Pancreas (tissue), 10 donors: ENCODE results near the gene ADAMTS14. TPM values are rescaled to one million over a fixed set of nuclear protein-coding genes. Genes with fewer than 3 reads are reported as not detected.

Experiments used
- ATAC-seq, 4 donors: fragments of 200-7000 bp; cut with Tn5 transposase; one replicate each; pipeline versions ENCODE4 v1.8.0 to v1.9.1; 2020; ENCODE audit warnings: mild to moderate bottlenecking in 4 of 4, moderate library complexity in 4 of 4
- DNase-seq, 6 donors: peaks; one replicate each; pipeline ENCODE4 v3.0.0-alpha.2; 2020
- FAIRE-seq: peaks from 2 replicates; lab custom pipeline; 2012; peaks lifted over from hg19 to GRCh38; lab: Jason Lieb, UNC
- H3K27ac ChIP-seq, 4 donors: fragments of 200-600 bp; sonication (generic); 1 replicate in 3 of 4; 2 replicates in 1 of 4; pipeline versions ENCODE4 v1.5.0 to v1.8.0; 2020
- H3K27me3 ChIP-seq, 4 donors: fragments of 200-600 bp; one replicate each; pipeline ENCODE4 v1.8.0; 2021
- H3K36me3 ChIP-seq, 3 donors: fragments of 200-600 bp; sonication (generic) in 1 of 3; one replicate each; pipeline versions ENCODE4 v1.5.0 to v1.8.0; 2020 to 2021
- H3K4me1 ChIP-seq, 3 donors: fragments of 200-600 bp; one replicate each; pipeline ENCODE4 v1.8.0; 2021
- H3K4me3 ChIP-seq, 4 donors: fragments of 200-600 bp; sonication (generic) in 2 of 4; one replicate each; pipeline versions ENCODE4 v1.5.0 to v1.8.0; 2020 to 2021
- H3K9me3 ChIP-seq, 4 donors: fragments of 200-600 bp; one replicate each; pipeline ENCODE4 v1.8.0; 2021
- WGBS, 2 donors: extraction: QIAGEN DNeasy Blood & Tissue Kit; methylation state at CpG; one replicate each; pipeline ENCODE4 v1.1.7; 2013; 5-methylcytosine and 5-hydroxymethylcytosine counted together
- intact Hi-C, 3 donors: fragments of 100-400 bp; cut with DNase I; formaldehyde crosslinking; loops; one replicate each; pipeline versions ENCODE4 v1.11.1 to v1.14.2; 2022
- polyA plus RNA-seq, 2 donors: library from polyadenylated mRNA; stranded (reverse); fragments of 200-250 nt; gene quantifications; one replicate each; pipeline ENCODE4 v1.2.3, GENCODE V29; 2013
- total RNA-seq, 6 donors: library from RNA; stranded (reverse); fragmentation: NEBNext Ultra II Directional in 4 of 6; extraction: Animal tissue kit (Norgen Biotek cat#: 25700) in 4 of 6; gene quantifications; one replicate each; pipeline versions ENCODE4 v1.2.1 to v1.2.4, GENCODE V29; 2021 to 2023
- TF ChIP-seq, protein P1 (sequence below), 4 donors: fragments of 200-600 bp; sonication (generic) in 3 of 4; IDR thresholded peaks; one replicate each; pipeline versions ENCODE4 v1.5.0 to v1.8.0; 2021; ENCODE audit warnings: antibody characterized with exemption in 4 of 4
- donor health status: healthy with polysubstance abuse.
- donor health status: DM: no; HTN: no; CAD: no; lungs with moderate emphysema.
- donor health status: DM: no; HTN: no; CAD: no.
- donor health status: control.
- donor health status: control.
- donor health status: Bipolar disorder and iron deficiency.
- donor health status: DM: yes; HTN: yes; CAD: no.
- donor health status: DM: no; HTN: no; CAD: no.
- donor health status: DM: no; HTN: no; CAD: no.
- donor health status: DM: yes; HTN: yes; CAD: no.

Gene ADAMTS14
- total and polyA plus RNA-seq, 8 donors, result 0.06 to 2.2 (median 0.23) TPM; not detected in 2

DNA sequence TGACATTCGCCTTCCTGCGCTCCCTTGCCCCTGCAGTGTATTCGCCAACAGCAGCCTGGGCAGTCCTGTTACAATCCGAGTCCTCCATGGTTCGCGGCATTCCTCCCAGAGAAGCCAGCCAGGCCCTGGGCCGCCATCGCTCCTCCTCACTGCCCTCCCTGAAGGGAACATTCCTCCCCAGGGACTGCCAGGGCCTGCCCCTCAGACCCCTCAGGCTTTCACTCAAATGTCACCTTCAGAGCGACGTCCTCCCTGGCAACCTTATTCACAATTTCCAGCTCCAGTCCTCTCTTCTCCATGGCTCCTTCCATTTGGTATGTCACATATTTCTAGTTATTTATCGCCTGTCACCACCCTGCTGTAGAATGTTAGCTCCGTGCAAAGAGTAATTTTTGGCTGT, 17.4 kb downstream of the ADAMTS14 start:
- no peaks in the 10 kb centered on the region for H3K4me1 ChIP-seq
- no peak overlapping the region for H3K27ac ChIP-seq
- H3K4me3 ChIP-seq, result no peak overlapping the region
- H3K36me3 ChIP-seq, result no peaks in the 10 kb centered on the region
- 93% methylated on average over 12 of the region's 12 CpGs; no CpG with 5 or more reads in 1 of the 2 donors for WGBS, 2 donors
- intact Hi-C loops, result no loop called here
- no peak for FAIRE-seq
- H3K9me3 ChIP-seq, result no peaks in the 10 kb centered on the region
- TF ChIP-seq, protein P1, sequence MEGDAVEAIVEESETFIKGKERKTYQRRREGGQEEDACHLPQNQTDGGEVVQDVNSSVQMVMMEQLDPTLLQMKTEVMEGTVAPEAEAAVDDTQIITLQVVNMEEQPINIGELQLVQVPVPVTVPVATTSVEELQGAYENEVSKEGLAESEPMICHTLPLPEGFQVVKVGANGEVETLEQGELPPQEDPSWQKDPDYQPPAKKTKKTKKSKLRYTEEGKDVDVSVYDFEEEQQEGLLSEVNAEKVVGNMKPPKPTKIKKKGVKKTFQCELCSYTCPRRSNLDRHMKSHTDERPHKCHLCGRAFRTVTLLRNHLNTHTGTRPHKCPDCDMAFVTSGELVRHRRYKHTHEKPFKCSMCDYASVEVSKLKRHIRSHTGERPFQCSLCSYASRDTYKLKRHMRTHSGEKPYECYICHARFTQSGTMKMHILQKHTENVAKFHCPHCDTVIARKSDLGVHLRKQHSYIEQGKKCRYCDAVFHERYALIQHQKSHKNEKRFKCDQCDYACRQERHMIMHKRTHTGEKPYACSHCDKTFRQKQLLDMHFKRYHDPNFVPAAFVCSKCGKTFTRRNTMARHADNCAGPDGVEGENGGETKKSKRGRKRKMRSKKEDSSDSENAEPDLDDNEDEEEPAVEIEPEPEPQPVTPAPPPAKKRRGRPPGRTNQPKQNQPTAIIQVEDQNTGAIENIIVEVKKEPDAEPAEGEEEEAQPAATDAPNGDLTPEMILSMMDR (IDR thresholded peaks at IDR 0.05), result no peak
- H3K27me3 ChIP-seq, result no peaks in the 10 kb centered on the region
- DNase-seq, result no peak
- no peak for ATAC-seq

DNA sequence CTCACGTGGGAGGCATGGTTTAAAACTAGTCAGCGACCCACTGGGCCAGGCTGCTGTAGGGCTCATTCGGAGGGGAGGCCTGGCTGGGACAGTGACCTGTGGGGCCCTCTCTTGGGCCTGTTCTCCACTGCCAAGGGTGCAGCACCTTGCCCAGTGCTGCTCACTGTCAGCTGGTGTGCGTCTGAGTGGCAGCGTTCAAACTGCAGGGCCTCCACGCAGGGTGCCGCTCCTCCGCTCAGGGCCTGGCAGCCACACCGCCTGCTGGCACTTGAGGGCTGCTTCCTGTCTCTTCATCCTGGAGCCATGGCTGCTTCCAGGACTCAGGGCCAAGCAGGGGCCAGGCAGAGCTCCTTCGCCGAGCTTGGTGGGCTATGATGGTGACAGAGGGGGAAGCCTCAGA, 18.3 kb downstream of the ADAMTS14 start:
- FAIRE-seq, result no peak
- 75% methylated on average over 11 of the region's 11 CpGs; no CpG with 5 or more reads in 1 of the 2 donors for WGBS, 2 donors

DNA sequence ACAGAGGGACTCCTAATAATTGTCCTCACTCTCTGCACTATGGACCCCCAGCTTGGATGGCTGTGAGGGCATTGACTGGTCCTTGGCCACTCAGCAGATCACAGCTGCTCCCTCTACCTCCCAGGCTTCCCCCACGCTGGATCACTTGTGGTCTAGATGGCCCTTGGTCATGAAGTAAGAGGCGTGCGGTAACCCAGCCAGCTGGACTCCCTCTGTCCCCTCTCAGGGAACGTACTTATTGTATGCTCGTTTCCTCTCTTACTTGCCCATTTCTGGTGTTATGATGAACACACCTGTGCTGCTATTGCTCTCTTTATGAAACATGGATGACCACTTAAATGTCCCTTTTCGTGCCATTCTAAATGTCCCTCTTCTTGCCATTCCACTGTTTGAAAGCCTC, 19.3 kb downstream of the ADAMTS14 start:
- H3K36me3 ChIP-seq, result no peaks in the 10 kb centered on the region
- TF ChIP-seq, protein P1 (IDR thresholded peaks at IDR 0.05), result no peak
- no peaks in the 10 kb centered on the region for H3K9me3 ChIP-seq
- WGBS, 2 donors, result 62 to 64% methylated on average over 6 of the region's 6 CpGs
- H3K27ac ChIP-seq, result no peak overlapping the region
- DNase-seq (no peak), ATAC-seq (no peak), FAIRE-seq (no peak)
- H3K27me3 ChIP-seq, result no peaks in the 10 kb centered on the region
- no peaks in the 10 kb centered on the region for H3K4me1 ChIP-seq
- intact Hi-C loops, result no loop called here
- no peak overlapping the region for H3K4me3 ChIP-seq

More for the DNA sequence above, 18.3 kb downstream of the ADAMTS14 start:
- DNase-seq, result no peak
- no peak for ATAC-seq
- no peaks in the 10 kb centered on the region for H3K27me3 ChIP-seq
- H3K4me1 ChIP-seq, result no peaks in the 10 kb centered on the region
- H3K27ac ChIP-seq, result no peak overlapping the region
- H3K4me3 ChIP-seq, result no peak overlapping the region
- H3K36me3 ChIP-seq, result no peaks in the 10 kb centered on the region
- H3K9me3 ChIP-seq, result no peaks in the 10 kb centered on the region
- TF ChIP-seq, protein P1 (IDR thresholded peaks at IDR 0.05), result no peak
- intact Hi-C loops, result no loop called here

DNA sequence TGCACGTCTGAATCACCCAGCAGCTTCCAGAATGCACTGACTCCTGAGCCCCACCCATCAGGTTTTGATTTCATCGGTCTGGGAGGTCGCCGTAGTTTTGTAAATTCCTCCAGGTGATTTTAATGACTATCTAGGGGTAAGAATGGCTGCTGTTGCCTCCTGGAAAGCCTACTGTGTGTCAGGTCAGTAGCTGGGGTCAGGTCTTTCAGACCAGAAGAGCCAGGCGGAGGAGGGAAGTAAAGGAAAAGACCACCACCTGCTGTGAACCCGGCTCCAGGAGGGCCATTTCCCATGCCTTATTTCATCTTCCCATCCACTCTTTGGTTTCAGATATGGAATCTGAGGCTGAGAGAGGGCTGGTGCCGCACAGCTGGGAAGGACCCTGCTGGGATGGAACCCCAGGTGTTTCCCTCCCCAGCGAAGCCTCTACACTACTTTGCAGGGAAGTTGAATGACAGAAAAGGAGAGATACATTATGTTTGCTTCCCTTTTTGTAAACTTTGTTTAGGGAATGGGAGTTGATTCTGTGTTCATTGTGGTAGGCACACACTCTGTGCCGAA, 19.8 kb downstream of the ADAMTS14 start:
- WGBS, 2 donors, result 35 to 36% methylated on average over 9 of the region's 9 CpGs
- DNase-seq (no peak), FAIRE-seq (no peak), ATAC-seq (no peak)
- Histone ChIP-seq H3K27ac (no peak overlapping the region), H3K27me3 (no peaks in the 10 kb centered on the region), H3K4me3 (no peak overlapping the region), H3K4me1 (no peaks in the 10 kb centered on the region), H3K36me3 (no peaks in the 10 kb centered on the region), H3K9me3 (no peaks in the 10 kb centered on the region)
- intact Hi-C loops, result no loop called here
- TF ChIP-seq, protein P1 (IDR thresholded peaks at IDR 0.05), result no peak

DNA sequence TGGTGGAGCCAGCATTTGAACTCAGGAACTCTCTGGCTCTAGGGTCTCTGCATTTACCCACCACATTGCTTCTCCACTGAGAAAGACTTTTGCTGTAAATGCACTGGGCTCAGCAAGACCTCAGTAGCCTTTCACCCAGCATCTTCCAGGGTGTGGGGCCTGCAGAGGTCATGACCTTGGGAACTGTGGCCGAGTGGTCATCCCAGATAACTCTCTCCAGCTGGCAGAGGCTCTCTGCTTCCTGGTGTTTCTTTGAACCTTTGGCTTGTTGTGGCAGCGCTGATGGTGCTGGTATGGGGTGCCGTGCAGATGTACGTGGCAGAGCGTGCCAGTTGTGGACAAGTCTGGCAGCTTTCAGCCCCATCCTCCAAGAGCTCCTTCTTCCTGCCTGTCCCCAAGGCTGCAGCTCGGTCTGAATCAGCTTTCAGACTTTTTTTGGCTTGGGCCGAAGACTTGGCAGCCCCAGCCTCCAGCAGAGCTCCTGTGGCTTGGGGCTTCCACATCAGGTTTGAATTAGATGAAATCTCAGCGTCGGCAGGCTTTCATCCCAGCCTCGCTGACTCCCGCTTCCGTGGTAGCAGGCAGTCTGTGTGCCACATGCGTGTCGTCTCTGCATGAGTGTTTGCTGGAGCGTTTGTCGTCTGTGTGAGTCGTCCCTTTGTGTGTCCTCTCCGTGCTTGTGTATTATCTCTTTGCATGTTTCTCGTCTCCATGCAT, 21.5 kb downstream of the ADAMTS14 start:
- ATAC-seq (peak in 3 of 4 donors; percentile 14 to 53 (median 18)), DNase-seq (no peak), FAIRE-seq (no peak)
- Histone ChIP-seq H3K27ac (no peak overlapping the region), H3K4me1 (no peaks in the 10 kb centered on the region), H3K4me3 (no peak overlapping the region), H3K9me3 (no peaks in the 10 kb centered on the region), H3K27me3 (no peaks in the 10 kb centered on the region), H3K36me3 (no peaks in the 10 kb centered on the region)
- intact Hi-C loops, result no loop called here
- 66 to 73% methylated on average over 19 of the region's 19 CpGs for WGBS, 2 donors
- TF ChIP-seq, protein P1 (IDR thresholded peaks at IDR 0.05), result no peak
